Measurements from ENCODE around the gene DERL2.

DERL2 gene

GRCh38 chr17:5516060-5516792 is 30.2 kb upstream of the DERL2 start:
- no peak overlapping the region for H3K4me3 ChIP-seq (ENCODE audit: low read length)
- no peak overlapping the region for H3K27ac ChIP-seq (ENCODE audit: low read length)
- H3K9me3 ChIP-seq (ENCODE audit: control insufficient read depth, low read depth, low read length) = no peaks in the 10 kb centered on the region
- no peaks in the 10 kb centered on the region for H3K27me3 ChIP-seq (ENCODE audit: control insufficient read depth, insufficient read depth, low read length)
- peaks cover 4% of the 10 kb centered on the region for H3K4me1 ChIP-seq (ENCODE audit: control insufficient read depth, low read depth, low read length)
- no peak overlapping the region for H3K9ac ChIP-seq (ENCODE audit: low read length)
- no peaks in the 10 kb centered on the region for H3K36me3 ChIP-seq (ENCODE audit: control insufficient read depth, low read depth, low read length)

- Histone ChIP-seq H3K9ac (ENCODE audit: low read length) (no peak overlapping the region), H3K9me3 (ENCODE audit: control insufficient read depth, low read depth, low read length) (no peaks in the 10 kb centered on the region), H3K4me3 (ENCODE audit: low read length) (no peak overlapping the region), H3K36me3 (ENCODE audit: control insufficient read depth, low read depth, low read length) (no peaks in the 10 kb centered on the region), H3K27me3 (ENCODE audit: control insufficient read depth, insufficient read depth, low read length) (no peaks in the 10 kb centered on the region), H3K27ac (ENCODE audit: low read length) (no peak overlapping the region), H3K4me1 (ENCODE audit: control insufficient read depth, low read depth, low read length) (peaks cover 4% of the 10 kb centered on the region)
Observed at GRCh38 chr17:5514976-5515375, 29.0 kb upstream of the DERL2 start.

GRCh38 chr17:5513628-5514027 is 27.6 kb upstream of the DERL2 start:
- H3K36me3 ChIP-seq (ENCODE audit: control insufficient read depth, low read depth, low read length) = no peaks in the 10 kb centered on the region
- no peak overlapping the region for H3K27ac ChIP-seq (ENCODE audit: low read length)
- no peak overlapping the region for H3K4me3 ChIP-seq (ENCODE audit: low read length)
- no peaks in the 10 kb centered on the region for H3K27me3 ChIP-seq (ENCODE audit: control insufficient read depth, insufficient read depth, low read length)
- peaks cover 4% of the 10 kb centered on the region for H3K4me1 ChIP-seq (ENCODE audit: control insufficient read depth, low read depth, low read length)
- H3K9ac ChIP-seq (ENCODE audit: low read length) = no peak overlapping the region
- no peaks in the 10 kb centered on the region for H3K9me3 ChIP-seq (ENCODE audit: control insufficient read depth, low read depth, low read length)

GRCh38 chr17:5511401-5512225 is 25.6 kb upstream of the DERL2 start:
- H3K27me3 ChIP-seq (ENCODE audit: control insufficient read depth, insufficient read depth, low read length) = no peaks in the 10 kb centered on the region
- peaks cover 4% of the 10 kb centered on the region for H3K4me1 ChIP-seq (ENCODE audit: control insufficient read depth, low read depth, low read length)
- no peak overlapping the region for H3K9ac ChIP-seq (ENCODE audit: low read length)
- no peak overlapping the region for H3K27ac ChIP-seq (ENCODE audit: low read length)
- H3K9me3 ChIP-seq (ENCODE audit: control insufficient read depth, low read depth, low read length) = no peaks in the 10 kb centered on the region
- no peak overlapping the region for H3K4me3 ChIP-seq (ENCODE audit: low read length)
- no peaks in the 10 kb centered on the region for H3K36me3 ChIP-seq (ENCODE audit: control insufficient read depth, low read depth, low read length)

GRCh38 chr17:5510771-5511170 is 24.8 kb upstream of the DERL2 start:
- Histone ChIP-seq H3K9me3 (ENCODE audit: control insufficient read depth, low read depth, low read length) (no peaks in the 10 kb centered on the region), H3K4me3 (ENCODE audit: low read length) (no peak overlapping the region), H3K27me3 (ENCODE audit: control insufficient read depth, insufficient read depth, low read length) (no peaks in the 10 kb centered on the region), H3K9ac (ENCODE audit: low read length) (no peak overlapping the region), H3K4me1 (ENCODE audit: control insufficient read depth, low read depth, low read length) (peaks cover 4% of the 10 kb centered on the region), H3K36me3 (ENCODE audit: control insufficient read depth, low read depth, low read length) (no peaks in the 10 kb centered on the region), H3K27ac (ENCODE audit: low read length) (no peak overlapping the region)

GRCh38 chr17:5509482-5509881 is 23.5 kb upstream of the DERL2 start:
- no peaks in the 10 kb centered on the region for H3K36me3 ChIP-seq (ENCODE audit: control insufficient read depth, low read depth, low read length)
- no peak overlapping the region for H3K27ac ChIP-seq (ENCODE audit: low read length)
- H3K4me1 ChIP-seq (ENCODE audit: control insufficient read depth, low read depth, low read length) = peaks cover 4% of the 10 kb centered on the region

GRCh38 chr17:5508810-5509209 is 22.8 kb upstream of the DERL2 start:
- Histone ChIP-seq H3K9me3 (ENCODE audit: control insufficient read depth, low read depth, low read length) (no peaks in the 10 kb centered on the region), H3K36me3 (ENCODE audit: control insufficient read depth, low read depth, low read length) (no peaks in the 10 kb centered on the region), H3K27ac (ENCODE audit: low read length) (no peak overlapping the region), H3K4me3 (ENCODE audit: low read length) (no peak overlapping the region), H3K27me3 (ENCODE audit: control insufficient read depth, insufficient read depth, low read length) (no peaks in the 10 kb centered on the region), H3K4me1 (ENCODE audit: control insufficient read depth, low read depth, low read length) (peaks cover 2% of the 10 kb centered on the region), H3K9ac (ENCODE audit: low read length) (no peak overlapping the region)

More at GRCh38 chr17:5509482-5509881, 23.5 kb upstream of the DERL2 start:
- Histone ChIP-seq H3K4me3 (ENCODE audit: low read length) (no peak overlapping the region), H3K9ac (ENCODE audit: low read length) (no peak overlapping the region), H3K9me3 (ENCODE audit: control insufficient read depth, low read depth, low read length) (no peaks in the 10 kb centered on the region), H3K27me3 (ENCODE audit: control insufficient read depth, insufficient read depth, low read length) (no peaks in the 10 kb centered on the region)

GRCh38 chr17:5506307-5506706 is 20.3 kb upstream of the DERL2 start:
- no peak overlapping the region for H3K27ac ChIP-seq (ENCODE audit: low read length)
- H3K9ac ChIP-seq (ENCODE audit: low read length) = no peak overlapping the region
- peaks cover 7% of the 10 kb centered on the region for H3K27me3 ChIP-seq (ENCODE audit: control insufficient read depth, insufficient read depth, low read length)
- H3K4me1 ChIP-seq (ENCODE audit: control insufficient read depth, low read depth, low read length) = peaks cover 3% of the 10 kb centered on the region
- no peaks in the 10 kb centered on the region for H3K9me3 ChIP-seq (ENCODE audit: control insufficient read depth, low read depth, low read length)
- no peak overlapping the region for H3K4me3 ChIP-seq (ENCODE audit: low read length)
- H3K36me3 ChIP-seq (ENCODE audit: control insufficient read depth, low read depth, low read length) = no peaks in the 10 kb centered on the region

GRCh38 chr17:5502552-5502951 is 16.6 kb upstream of the DERL2 start:
- Histone ChIP-seq H3K9me3 (ENCODE audit: control insufficient read depth, low read depth, low read length) (no peaks in the 10 kb centered on the region), H3K27me3 (ENCODE audit: control insufficient read depth, insufficient read depth, low read length) (peaks cover 27% of the 10 kb centered on the region), H3K27ac (ENCODE audit: low read length) (no peak overlapping the region), H3K4me3 (ENCODE audit: low read length) (no peak overlapping the region), H3K36me3 (ENCODE audit: control insufficient read depth, low read depth, low read length) (no peaks in the 10 kb centered on the region), H3K4me1 (ENCODE audit: control insufficient read depth, low read depth, low read length) (peaks cover 11% of the 10 kb centered on the region), H3K9ac (ENCODE audit: low read length) (no peak overlapping the region)

GRCh38 chr17:5501685-5502084 is 15.7 kb upstream of the DERL2 start:
- Histone ChIP-seq H3K36me3 (ENCODE audit: control insufficient read depth, low read depth, low read length) (no peaks in the 10 kb centered on the region), H3K4me3 (ENCODE audit: low read length) (peak overlapping the region; percentile 79), H3K27me3 (ENCODE audit: control insufficient read depth, insufficient read depth, low read length) (peaks cover 29% of the 10 kb centered on the region), H3K4me1 (ENCODE audit: control insufficient read depth, low read depth, low read length) (peaks cover 11% of the 10 kb centered on the region), H3K9ac (ENCODE audit: low read length) (no peak overlapping the region), H3K27ac (ENCODE audit: low read length) (no peak overlapping the region), H3K9me3 (ENCODE audit: control insufficient read depth, low read depth, low read length) (no peaks in the 10 kb centered on the region)

- no peaks in the 10 kb centered on the region for H3K36me3 ChIP-seq (ENCODE audit: control insufficient read depth, low read depth, low read length)
Observed at GRCh38 chr17:5500589-5501391, 14.8 kb upstream of the DERL2 start.

More at GRCh38 chr17:5500589-5501391, 14.8 kb upstream of the DERL2 start:
- peaks cover 32% of the 10 kb centered on the region for H3K27me3 ChIP-seq (ENCODE audit: control insufficient read depth, insufficient read depth, low read length)
- no peaks in the 10 kb centered on the region for H3K9me3 ChIP-seq (ENCODE audit: control insufficient read depth, low read depth, low read length)
- H3K27ac ChIP-seq (ENCODE audit: low read length) = no peak overlapping the region
- H3K4me1 ChIP-seq (ENCODE audit: control insufficient read depth, low read depth, low read length) = peaks cover 11% of the 10 kb centered on the region
- peak overlapping the region; percentile 36 for H3K9ac ChIP-seq (ENCODE audit: low read length)
- peak overlapping the region; percentile 79 for H3K4me3 ChIP-seq (ENCODE audit: low read length)
